Stimulated activated naive CD8-positive, alpha-beta T cell treated with anti-CD3 and anti-CD28 coated beads, Interleukin-15, amount 100 ng/mL, for 72 hours (primary cell): Measurements from ENCODE around the gene CUL4A.
"Not testable (repeated sequence)": the region's sequence is repeated elsewhere in the genome, so short reads cannot be mapped to it uniquely, and the experiment has no call there.

ENCODE experiments used
- ATAC-seq: fragments of 150-1000 bp; cut with Tn5 transposase; 2 replicates; pipeline ENCODE4 v1.10.0; 2021; ENCODE audit warnings: mild to moderate bottlenecking, moderate library complexity
- DNase-seq, 2 donors: peaks; one replicate each; pipeline ENCODE4 v3.0.0; 2021 to 2022
- H3K27ac Mint-ChIP-seq, 2 donors: one replicate each; pipeline ENCODE4 v1.8.0; 2022; ENCODE audit warnings: mild to moderate bottlenecking in 2 of 2, mixed read lengths in 2 of 2, moderate library complexity in 2 of 2
- H3K27me3 Mint-ChIP-seq: one replicate; pipeline ENCODE4 v1.8.0; 2022; ENCODE audit warnings: mixed read lengths
- H3K4me1 Mint-ChIP-seq: one replicate; pipeline ENCODE4 v1.8.0; 2022; ENCODE audit warnings: mild to moderate bottlenecking, mixed read lengths
- H3K4me3 Mint-ChIP-seq, 2 donors: one replicate each; pipeline ENCODE4 v1.8.0; 2022; ENCODE audit warnings: mild to moderate bottlenecking in 2 of 2, mixed read lengths in 2 of 2, moderate library complexity in 1 of 2
- H3K9me3 Mint-ChIP-seq, 2 donors: one replicate each; pipeline ENCODE4 v1.8.0; 2022; ENCODE audit warnings: mixed read lengths in 2 of 2

Gene CUL4A

DNA sequence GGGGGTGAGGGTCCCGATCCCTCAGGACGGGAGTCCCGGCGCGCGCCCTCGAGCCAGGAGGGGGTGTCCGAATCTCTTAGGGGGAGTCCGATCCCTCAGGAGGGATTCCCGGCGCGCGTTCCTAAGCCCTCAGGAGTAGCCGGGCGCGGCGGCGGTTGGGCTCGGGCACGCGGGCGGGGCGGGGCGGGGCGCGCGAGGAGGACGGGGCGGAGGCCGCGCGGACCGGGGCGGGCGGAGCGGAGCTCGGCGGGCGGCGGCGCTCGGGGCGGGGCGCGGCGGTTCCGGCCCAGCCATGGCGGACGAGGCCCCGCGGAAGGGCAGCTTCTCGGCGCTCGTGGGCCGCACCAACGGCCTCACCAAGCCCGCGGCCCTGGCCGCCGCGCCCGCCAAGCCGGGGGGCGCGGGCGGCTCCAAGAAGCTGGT is at the start of gene CUL4A:
CUL4A (plus strand) TSS at position 278 of the 423 bp plus-strand sequence; CDS start at position 293, 15 bp downstream.
- peaks cover 55% of the 10 kb centered on the region for H3K4me1 Mint-ChIP-seq
- ATAC-seq (peak; percentile 59), DNase-seq (peak in 1 of 2 donors; percentile 67)
- no peaks in the 10 kb centered on the region for H3K27me3 Mint-ChIP-seq
- H3K4me3 Mint-ChIP-seq, result peak within 1 kb of the TSS; percentile 78 to 91
- H3K9me3 Mint-ChIP-seq, result no peaks in the 10 kb centered on the region
- H3K27ac Mint-ChIP-seq, result peak within 1 kb of the TSS; percentile 54 to 69

DNA sequence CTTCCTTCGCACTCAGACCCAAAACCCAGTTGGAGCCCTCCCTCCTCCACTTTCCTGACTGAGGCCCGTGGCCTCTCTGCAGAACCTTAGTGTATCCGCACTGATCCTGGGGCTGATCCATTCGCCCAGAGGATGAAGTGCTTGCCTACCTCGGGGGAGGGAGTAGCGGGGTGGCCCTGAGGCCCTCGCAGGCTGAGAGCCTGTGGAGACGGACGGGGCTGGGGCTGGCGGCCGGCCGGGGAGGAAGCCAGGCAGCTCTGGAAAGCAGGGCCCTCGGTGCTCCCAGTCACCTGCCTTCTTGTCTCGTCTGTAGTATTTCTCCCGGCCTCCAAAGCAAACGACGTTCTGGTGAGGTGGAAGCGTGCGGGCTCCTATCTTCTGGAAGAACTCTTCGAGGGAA is 49.7 kb upstream of the CUL4A start:
- ATAC-seq, result no peak
- H3K27me3 Mint-ChIP-seq, result peaks cover 7% of the 10 kb centered on the region
- peaks cover 21 to 22% of the 10 kb centered on the region in 2 donors for H3K9me3 Mint-ChIP-seq
- no peak overlapping the region for H3K4me3 Mint-ChIP-seq
- H3K27ac Mint-ChIP-seq, result no peak overlapping the region
- H3K4me1 Mint-ChIP-seq, result peaks cover 32% of the 10 kb centered on the region
- no peak for DNase-seq

DNA sequence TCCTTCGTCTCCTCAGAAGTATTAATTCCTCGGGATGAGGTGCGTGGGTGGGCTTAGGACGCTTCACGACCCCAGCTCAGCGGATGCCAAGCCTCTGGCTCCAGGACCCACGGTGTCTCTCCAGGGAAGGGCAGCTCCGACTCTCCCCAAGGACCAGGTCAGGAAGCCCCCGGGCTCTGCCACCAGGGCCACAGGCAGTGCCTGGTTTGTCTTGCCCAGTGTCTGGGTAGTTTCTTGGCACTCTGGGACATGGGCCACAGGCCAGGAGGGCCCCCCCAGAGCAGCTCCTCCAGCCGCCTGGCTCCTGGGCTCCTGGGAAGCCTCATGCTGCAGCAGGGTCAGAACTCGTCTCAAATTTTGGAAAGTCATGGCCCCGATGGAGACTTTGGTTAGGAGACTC is 48.4 kb upstream of the CUL4A start:
- H3K9me3 Mint-ChIP-seq, result peaks cover 9 to 10% of the 10 kb centered on the region in 2 donors
- no peak for DNase-seq
- no peak for ATAC-seq
- peak overlapping the region in 1 of 2 donors; percentile 75 for H3K27ac Mint-ChIP-seq
- peaks cover 7% of the 10 kb centered on the region for H3K27me3 Mint-ChIP-seq
- peaks cover 37% of the 10 kb centered on the region for H3K4me1 Mint-ChIP-seq
- H3K4me3 Mint-ChIP-seq, result peak overlapping the region; percentile 63 to 64

DNA sequence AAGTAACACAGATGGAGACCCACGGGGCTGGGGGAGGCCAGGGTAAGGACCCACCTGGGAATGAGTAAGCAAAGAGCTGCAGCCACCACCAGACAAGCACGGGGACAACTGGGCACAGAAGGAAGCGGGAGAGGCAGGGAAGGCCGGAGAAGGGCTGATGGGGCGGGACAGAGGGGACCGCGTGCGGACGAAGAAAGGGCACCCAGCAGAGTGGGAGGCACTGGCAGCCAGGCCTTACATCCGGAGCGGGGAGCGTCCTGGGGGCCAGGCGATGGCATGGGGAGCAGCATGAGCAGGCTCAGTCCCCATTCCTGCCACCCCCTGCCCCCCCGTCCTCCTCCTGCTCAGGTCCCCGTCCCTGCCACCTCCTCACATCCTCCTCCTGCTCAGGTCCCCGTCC is 48.0 kb upstream of the CUL4A start:
- no peak for DNase-seq
- H3K27ac Mint-ChIP-seq, result no peak overlapping the region
- peak overlapping the region; percentile 63 to 64 for H3K4me3 Mint-ChIP-seq
- H3K27me3 Mint-ChIP-seq, result peaks cover 7% of the 10 kb centered on the region
- peaks cover 6 to 9% of the 10 kb centered on the region in 2 donors for H3K9me3 Mint-ChIP-seq
- H3K4me1 Mint-ChIP-seq, result peaks cover 41% of the 10 kb centered on the region
- ATAC-seq, result peak; percentile 32

DNA sequence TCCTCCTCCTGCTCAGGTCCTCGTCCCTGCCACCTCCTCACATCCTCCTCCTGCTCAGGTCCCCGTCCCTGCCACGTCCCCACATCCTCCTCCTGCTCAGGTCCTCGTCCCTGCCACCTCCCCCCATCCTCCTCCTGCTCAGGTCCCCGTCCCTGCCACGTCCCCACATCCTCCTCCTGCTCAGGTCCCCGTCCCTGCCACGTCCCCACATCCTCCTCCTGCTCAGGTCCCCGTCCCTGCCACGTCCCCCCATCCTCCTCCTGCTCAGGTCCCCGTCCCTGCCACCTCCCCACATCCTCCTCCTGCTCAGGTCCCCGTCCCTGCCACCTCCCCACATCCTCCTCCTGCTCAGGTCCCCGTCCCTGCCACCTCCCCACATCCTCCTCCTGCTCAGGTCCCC is 47.4 kb upstream of the CUL4A start:
- peak in 1 of 2 donors; percentile 35 for DNase-seq
- H3K9me3 Mint-ChIP-seq, H3K4me3 Mint-ChIP-seq, H3K27ac Mint-ChIP-seq, ATAC-seq, H3K27me3 Mint-ChIP-seq: not testable (repeated sequence)
- peaks cover 44% of the 10 kb centered on the region for H3K4me1 Mint-ChIP-seq

DNA sequence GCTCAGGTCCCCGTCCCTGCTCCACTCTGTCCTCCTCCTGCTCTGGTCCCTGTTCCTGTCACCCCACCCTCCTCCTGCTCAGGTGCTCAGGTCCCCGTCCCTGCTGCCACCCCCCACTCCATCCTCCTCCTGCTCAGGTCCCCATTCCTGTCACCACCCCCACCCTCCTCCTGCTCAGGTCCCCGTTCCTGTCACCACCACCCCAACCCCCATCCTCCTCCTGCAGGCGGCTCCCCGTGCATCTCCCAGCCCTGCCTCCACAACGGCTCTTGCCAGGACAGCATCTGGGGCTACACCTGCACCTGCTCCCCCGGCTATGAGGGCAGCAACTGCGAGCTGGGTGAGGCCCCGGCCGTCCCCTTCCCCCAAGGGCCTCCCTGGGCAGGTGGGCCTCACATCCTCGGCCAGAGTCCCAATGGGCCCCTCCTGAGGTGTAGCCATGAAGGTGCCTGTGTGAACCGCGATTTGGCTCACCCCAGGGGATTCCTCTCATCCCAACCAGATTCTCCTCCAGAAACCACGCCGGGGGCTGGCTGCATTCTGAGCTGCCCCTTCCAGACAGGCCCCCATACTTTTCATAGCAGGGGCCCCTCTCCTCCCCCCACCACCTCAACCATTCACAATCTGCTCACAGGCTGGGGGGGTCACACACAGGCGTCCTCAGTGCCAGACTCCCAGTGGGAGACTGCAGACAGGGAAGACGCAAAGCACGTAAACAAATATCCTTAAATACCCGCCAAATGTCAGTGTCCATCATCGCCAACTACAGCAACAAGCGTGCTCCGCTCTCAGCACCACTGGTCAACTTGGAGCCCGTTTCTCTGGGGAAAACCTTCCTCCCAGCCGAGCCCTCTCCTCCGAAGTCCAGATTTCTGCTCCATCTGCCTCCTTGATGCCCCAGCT is 46.4 kb upstream of the CUL4A start:
- ATAC-seq (peak; percentile 71), DNase-seq (peak in 1 of 2 donors; percentile 37)
- H3K9me3 Mint-ChIP-seq, result no peaks in the 10 kb centered on the region

DNA sequence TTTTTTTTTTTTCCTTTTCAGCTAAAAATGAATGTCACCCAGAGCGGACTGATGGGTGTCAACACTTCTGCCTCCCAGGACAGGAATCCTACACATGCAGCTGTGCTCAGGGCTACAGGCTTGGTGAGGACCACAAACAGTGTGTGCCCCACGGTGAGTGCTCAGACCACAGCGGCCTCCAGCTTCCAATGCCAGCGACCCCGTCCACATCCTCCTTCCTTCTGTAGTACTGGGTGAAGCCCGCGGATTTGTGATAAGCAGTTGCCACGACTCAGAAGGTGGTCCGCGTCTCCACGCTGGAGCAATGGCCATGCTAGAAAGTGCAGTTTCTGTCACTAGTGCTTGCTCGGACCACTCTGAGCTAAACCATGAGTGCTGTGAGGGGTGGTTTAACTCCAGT is 44.9 kb upstream of the CUL4A start:
- Mint-ChIP-seq H3K9me3 (no peaks in the 10 kb centered on the region), H3K4me1 (peaks cover 44% of the 10 kb centered on the region), H3K27ac (no peak overlapping the region), H3K27me3 (peaks cover 7% of the 10 kb centered on the region), H3K4me3 (no peak overlapping the region)
- ATAC-seq, result no peak
- no peak for DNase-seq

More for the DNA sequence above, 46.4 kb upstream of the CUL4A start:
- H3K4me1 Mint-ChIP-seq, result peaks cover 44% of the 10 kb centered on the region
- H3K4me3 Mint-ChIP-seq, result peak overlapping the region in 1 of 2 donors; percentile 56
- peak overlapping the region; percentile 57 to 82 for H3K27ac Mint-ChIP-seq
- H3K27me3 Mint-ChIP-seq, result peaks cover 7% of the 10 kb centered on the region

DNA sequence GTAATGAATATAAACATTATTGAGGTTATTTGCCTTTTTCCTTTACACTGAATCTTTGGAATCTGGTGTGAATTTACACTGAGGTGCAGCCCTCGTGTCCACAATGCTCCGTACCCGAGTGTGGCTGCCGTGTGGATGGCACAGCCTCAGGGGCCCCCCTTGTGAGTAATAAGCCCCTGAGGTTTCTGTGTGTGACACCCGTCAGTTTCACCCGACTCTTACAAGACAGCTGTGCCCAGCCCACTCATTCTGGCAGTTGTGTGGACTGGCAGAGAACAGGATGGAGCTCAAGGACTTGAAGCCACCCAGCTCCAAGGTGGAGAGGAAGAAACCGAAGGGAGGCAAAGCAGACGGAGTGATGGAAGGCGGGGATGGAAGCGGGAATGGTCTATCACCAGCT is 43.1 kb upstream of the CUL4A start:
- Mint-ChIP-seq H3K27me3 (peaks cover 7% of the 10 kb centered on the region), H3K4me3 (no peak overlapping the region), H3K4me1 (peaks cover 33% of the 10 kb centered on the region), H3K27ac (no peak overlapping the region), H3K9me3 (no peaks in the 10 kb centered on the region)
- peak in 1 of 2 donors; percentile 36 for DNase-seq
- peak; percentile 78 for ATAC-seq

DNA sequence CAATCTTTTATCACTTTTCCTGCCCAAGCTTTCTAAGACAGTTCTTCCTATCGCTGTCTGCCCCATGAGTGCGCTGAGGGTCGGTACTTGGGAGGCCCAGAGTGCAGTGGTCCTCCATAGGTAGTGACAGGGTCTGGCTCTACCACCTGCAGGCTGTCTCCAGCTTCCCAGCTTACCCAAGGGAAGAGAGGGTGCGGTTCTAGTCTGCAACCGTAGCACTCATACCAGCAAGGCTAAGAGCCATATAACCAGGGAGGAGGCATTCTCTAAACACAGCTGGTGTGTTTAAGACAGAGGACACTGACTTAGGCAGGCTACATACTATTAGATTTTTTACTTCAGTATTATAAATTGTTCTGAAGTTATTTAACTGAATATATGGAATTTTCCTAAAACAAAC is 42.7 kb upstream of the CUL4A start:
- Mint-ChIP-seq H3K27ac (no peak overlapping the region), H3K9me3 (no peaks in the 10 kb centered on the region), H3K4me3 (no peak overlapping the region), H3K4me1 (peaks cover 30% of the 10 kb centered on the region), H3K27me3 (peaks cover 7% of the 10 kb centered on the region)
- no peak for DNase-seq
- no peak for ATAC-seq

DNA sequence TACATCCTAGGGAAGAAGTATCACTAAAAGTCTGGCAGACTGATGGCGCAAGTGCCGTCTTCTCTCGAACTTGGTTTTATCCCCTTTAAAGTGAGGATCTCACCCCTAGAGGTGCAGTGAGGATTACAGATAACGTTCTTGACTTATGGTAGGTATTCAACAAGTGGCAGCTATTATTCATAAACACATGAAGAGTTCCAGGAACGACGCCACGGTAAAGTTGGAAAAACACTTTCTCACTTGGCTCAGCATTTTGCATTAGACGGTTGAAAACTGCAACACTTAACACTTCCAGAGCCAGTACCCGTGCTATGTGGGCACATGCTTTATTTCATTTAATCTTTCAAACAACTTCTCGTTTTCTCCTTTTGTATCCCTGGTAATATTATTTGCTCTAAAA is 42.3 kb upstream of the CUL4A start:
- ATAC-seq (no peak), DNase-seq (no peak)
- Mint-ChIP-seq H3K9me3 (no peaks in the 10 kb centered on the region), H3K27ac (no peak overlapping the region), H3K4me1 (peaks cover 30% of the 10 kb centered on the region), H3K4me3 (no peak overlapping the region), H3K27me3 (peaks cover 7% of the 10 kb centered on the region)

DNA sequence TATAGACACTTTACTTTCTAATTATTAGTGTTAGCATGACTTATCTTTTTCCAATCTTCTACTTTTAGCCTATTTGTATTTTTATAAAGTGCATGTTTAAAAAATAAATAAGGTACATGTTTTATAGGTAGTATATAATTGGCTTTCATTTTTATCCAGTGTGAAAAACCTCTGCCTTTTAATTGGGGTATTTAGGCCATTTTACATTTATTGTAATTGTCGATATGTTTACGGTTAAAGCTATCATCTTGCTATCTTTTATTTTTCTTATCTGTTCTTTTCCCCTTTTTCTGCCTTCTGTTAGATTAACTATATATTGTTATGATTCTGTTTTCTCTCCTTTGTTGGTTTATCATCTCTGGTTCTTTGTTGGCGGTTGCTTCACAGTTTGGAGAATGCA is 41.8 kb upstream of the CUL4A start:
- H3K27ac Mint-ChIP-seq, result no peak overlapping the region
- peaks cover 30% of the 10 kb centered on the region for H3K4me1 Mint-ChIP-seq
- no peaks in the 10 kb centered on the region for H3K9me3 Mint-ChIP-seq
- no peak for ATAC-seq
- no peak for DNase-seq
- peaks cover 7% of the 10 kb centered on the region for H3K27me3 Mint-ChIP-seq
- no peak overlapping the region for H3K4me3 Mint-ChIP-seq

DNA sequence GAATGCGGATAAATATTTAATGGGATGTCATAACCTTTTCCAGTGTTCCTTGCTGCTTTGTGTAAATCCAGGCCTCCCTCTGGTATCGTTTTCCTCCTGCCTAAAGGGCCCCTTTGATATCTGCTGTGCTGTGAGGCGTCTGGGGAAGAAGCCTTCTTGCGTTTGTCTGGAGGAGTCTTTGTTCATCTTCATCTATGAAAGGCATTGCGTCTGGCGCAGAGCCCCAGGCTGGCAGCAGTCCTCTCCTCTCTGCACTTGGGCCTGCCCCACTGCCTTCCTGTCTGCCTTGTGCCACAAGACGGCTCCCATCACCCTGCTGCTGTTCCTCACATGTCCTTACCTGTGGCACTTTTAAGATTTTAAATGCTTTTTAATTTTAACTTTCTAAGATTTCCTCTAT is 41.2 kb upstream of the CUL4A start:
- ATAC-seq (no peak), DNase-seq (no peak)
- H3K27ac Mint-ChIP-seq, result no peak overlapping the region
- no peak overlapping the region for H3K4me3 Mint-ChIP-seq
- H3K27me3 Mint-ChIP-seq, result peaks cover 5% of the 10 kb centered on the region
- no peaks in the 10 kb centered on the region for H3K9me3 Mint-ChIP-seq
- peaks cover 26% of the 10 kb centered on the region for H3K4me1 Mint-ChIP-seq

DNA sequence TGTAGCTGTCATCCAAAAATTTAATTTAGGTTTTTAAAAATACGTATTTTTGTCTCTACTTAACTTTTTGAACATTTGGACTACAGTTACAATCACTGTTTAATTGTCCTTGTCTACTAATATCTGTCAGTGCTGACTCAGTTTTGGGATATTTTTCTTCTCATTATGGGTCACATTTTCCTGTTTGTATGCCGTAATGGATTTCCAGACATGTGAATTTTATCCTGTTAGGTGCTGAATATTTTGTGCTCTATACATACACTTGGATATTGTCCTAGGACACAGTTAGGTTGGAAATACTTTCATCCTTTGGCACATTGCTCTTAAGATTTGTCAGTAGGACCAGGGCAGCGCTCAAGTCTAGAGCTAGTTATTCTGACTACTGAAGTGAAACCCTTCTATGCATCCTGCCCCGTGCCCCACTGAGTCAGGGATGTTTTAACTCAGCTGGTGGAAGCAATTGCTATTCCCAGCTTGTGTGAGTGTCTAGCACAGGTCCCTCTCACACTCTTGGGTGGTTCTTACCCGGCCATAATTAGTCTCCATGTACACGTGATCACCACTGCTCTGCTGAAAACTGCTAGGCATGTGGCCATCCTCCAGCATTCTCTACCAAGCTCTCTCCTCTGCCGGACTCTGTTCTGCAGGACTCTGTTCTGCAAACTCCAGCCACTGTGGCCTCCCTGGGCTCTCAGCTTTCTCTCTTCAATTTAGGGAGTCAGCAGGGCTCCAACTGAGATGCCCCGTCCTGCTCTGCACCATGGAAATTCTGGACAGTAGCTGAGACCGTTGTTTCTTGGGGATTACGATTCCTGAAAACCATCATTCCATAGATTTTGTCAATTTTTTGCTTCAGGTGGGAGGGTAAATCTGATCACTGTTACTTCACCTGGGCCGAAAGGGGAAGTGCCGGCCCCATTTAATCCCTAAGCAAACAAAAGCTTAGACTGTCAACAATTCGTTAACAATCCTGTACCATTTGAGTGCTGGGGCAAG is 39.8 kb upstream of the CUL4A start:
- Mint-ChIP-seq H3K4me1 (peaks cover 13% of the 10 kb centered on the region), H3K27ac (no peak overlapping the region), H3K4me3 (no peak overlapping the region), H3K27me3 (no peaks in the 10 kb centered on the region), H3K9me3 (no peaks in the 10 kb centered on the region)
- DNase-seq (no peak), ATAC-seq (no peak)

DNA sequence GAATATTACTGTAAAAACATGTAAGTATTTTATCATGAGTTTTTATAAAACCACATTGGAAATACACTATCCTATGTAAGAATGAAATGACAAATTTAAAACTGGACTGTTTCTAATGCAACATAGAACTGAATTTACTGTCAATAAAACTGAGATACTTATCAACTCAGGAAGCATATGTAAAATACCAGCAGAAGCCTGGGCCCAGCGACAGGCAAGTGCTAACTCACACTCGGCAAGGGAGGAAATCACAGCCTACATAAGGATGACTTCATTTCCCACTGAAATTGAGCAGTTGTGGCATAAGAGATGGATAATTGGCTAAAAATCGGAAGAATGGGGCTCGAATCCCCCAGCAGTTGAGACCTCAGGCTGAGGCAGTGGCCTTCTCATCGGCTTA is 38.9 kb upstream of the CUL4A start:
- Mint-ChIP-seq H3K27ac (no peak overlapping the region), H3K4me1 (peaks cover 9% of the 10 kb centered on the region), H3K27me3 (no peaks in the 10 kb centered on the region), H3K9me3 (no peaks in the 10 kb centered on the region), H3K4me3 (no peak overlapping the region)
- no peak for DNase-seq
- ATAC-seq, result no peak

DNA sequence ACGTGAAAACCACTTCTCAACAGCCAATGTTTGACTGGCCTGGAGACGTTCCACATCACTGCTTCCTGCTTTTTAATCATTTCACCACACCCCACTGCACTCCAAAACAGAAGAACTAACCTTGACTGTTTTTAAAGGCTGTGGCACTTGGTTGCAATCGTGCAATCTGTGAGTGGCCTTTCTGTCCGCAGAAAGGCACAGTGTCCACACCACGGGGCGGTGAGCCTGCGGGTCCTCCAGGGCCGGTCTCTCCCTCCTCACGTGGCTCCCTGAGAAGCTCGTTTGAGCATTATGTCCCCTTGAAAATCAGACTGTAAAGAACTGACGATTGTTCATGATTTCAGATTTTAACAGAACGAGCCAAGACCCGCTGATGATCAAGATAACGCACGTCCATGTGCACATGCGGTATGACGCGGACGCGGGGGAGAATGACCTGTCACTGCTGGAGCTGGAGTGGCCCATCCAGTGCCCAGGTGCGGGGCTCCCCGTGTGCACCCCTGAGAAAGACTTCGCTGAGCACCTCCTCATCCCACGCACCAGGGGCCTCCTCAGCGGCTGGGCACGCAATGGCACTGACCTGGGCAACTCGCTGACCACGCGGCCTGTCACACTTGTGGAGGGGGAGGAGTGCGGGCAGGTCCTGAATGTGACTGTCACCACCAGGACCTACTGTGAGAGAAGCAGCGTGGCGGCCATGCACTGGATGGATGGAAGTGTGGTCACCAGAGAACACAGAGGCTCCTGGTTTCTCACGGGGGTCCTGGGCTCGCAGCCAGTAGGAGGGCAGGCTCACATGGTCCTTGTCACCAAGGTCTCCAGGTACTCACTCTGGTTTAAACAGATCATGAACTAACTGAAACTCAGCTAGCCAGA is 37.9 kb upstream of the CUL4A start:
- ATAC-seq, result no peak

More for the DNA sequence above, 37.9 kb upstream of the CUL4A start:
- Mint-ChIP-seq H3K27me3 (no peaks in the 10 kb centered on the region), H3K9me3 (no peaks in the 10 kb centered on the region), H3K4me3 (no peak overlapping the region), H3K4me1 (peaks cover 11% of the 10 kb centered on the region), H3K27ac (no peak overlapping the region)
- no peak for DNase-seq
